HEK293 (cell line): ENCODE results near the gene CRYBB1.

ENCODE experiments used
- CTCF ChIA-PET: fragments of 350-600 bp; formaldehyde crosslinking; extraction: SDS; loops from one replicate; lab custom pipeline; 2021; ENCODE audit warnings: antibody characterized with exemption; lab: Yijun Ruan, JAX
- POLR2A ChIA-PET: fragments of 300-600 bp; formaldehyde crosslinking; extraction: SDS; loops from one replicate; lab custom pipeline; 2020; ENCODE audit warnings: antibody characterized with exemption, inconsistent platforms; lab: Yijun Ruan, JAX
- H3K27ac ChIP-seq: fragments of 200-500 bp; sonication (Bioruptor generic); 2 replicates; pipeline ENCODE4 v1.5.1; 2014; ENCODE audit warnings: low read depth, low read length, control low read depth, inconsistent platforms; ENCODE audit errors: extremely low read depth
- H3K36me3 ChIP-seq, 2 experiments: fragments of 200-500 bp in 1 of 2; sonication (Bioruptor generic) in 1 of 2; 1 replicate in 1 of 2; 2 replicates in 1 of 2; pipeline ENCODE4 v1.5.1; 2014 to 2017; ENCODE audit warnings: inconsistent platforms in 2 of 2, low read length in 2 of 2; ENCODE audit not compliant: control insufficient read depth in 2 of 2, insufficient read depth in 1 of 2
- H3K4me1 ChIP-seq: fragments of 200-500 bp; sonication (Bioruptor generic); 2 replicates; pipeline ENCODE4 v1.5.1; 2014; ENCODE audit warnings: mild to moderate bottlenecking, low read length, inconsistent platforms; ENCODE audit not compliant: control insufficient read depth, insufficient read depth
- H3K4me3 ChIP-seq: 2 replicates; pipeline ENCODE4 v1.5.1; 2011; ENCODE audit warnings: low read depth, mild to moderate bottlenecking, control low read depth, low read length, moderate library complexity
- H3K9me3 ChIP-seq: fragments of 200-500 bp; sonication (Bioruptor generic); 2 replicates; pipeline ENCODE4 v1.5.1; 2014; ENCODE audit warnings: low read depth, low read length, inconsistent platforms; ENCODE audit not compliant: control insufficient read depth, insufficient read depth
- CTCF ChIP-seq: fragments of 450-650 bp; formaldehyde crosslinking; IDR thresholded peaks from 2 replicates; pipeline ENCODE4 v1.5.1; 2016; ENCODE audit warnings: missing biosample characterization, missing genetic modification characterization
- ELK4 ChIP-seq: IDR thresholded peaks from 2 replicates; pipeline ENCODE4 v1.6.1; 2011; ENCODE audit warnings: mild to moderate bottlenecking, low read depth, low read length, borderline replicate concordance
- GLIS1 ChIP-seq: fragments of 450-650 bp; formaldehyde crosslinking; IDR thresholded peaks from 2 replicates; pipeline ENCODE4 v1.5.1; 2016; ENCODE audit warnings: missing biosample characterization, missing genetic modification characterization
- GLIS2 ChIP-seq: fragments of 450-650 bp; formaldehyde crosslinking; IDR thresholded peaks from 2 replicates; pipeline ENCODE4 v1.5.1; 2016; ENCODE audit warnings: missing biosample characterization, missing genetic modification characterization
- HOXC10 ChIP-seq: sonication (generic); formaldehyde crosslinking; IDR thresholded peaks from 2 replicates; pipeline ENCODE4 v1.8.1; 2023; ENCODE audit warnings: mild to moderate bottlenecking, missing genetic modification reagents
- KLF9 ChIP-seq: fragments of 450-650 bp; formaldehyde crosslinking; IDR thresholded peaks from 2 replicates; pipeline ENCODE4 v1.5.1; 2016; ENCODE audit warnings: missing biosample characterization, missing genetic modification characterization, low read depth
- OSR2 ChIP-seq: fragments of 450-650 bp; formaldehyde crosslinking; IDR thresholded peaks from 2 replicates; pipeline ENCODE4 v1.5.1; 2016; ENCODE audit warnings: missing biosample characterization, missing genetic modification characterization
- PBX3 ChIP-seq: sonication (generic); formaldehyde crosslinking; IDR thresholded peaks from 2 replicates; pipeline ENCODE4 v1.8.1; 2022; ENCODE audit warnings: mild to moderate bottlenecking, moderate library complexity, missing genetic modification reagents
- SP3 ChIP-seq: fragments of 450-650 bp; formaldehyde crosslinking; IDR thresholded peaks from 2 replicates; pipeline ENCODE4 v1.5.1; 2016; ENCODE audit warnings: missing biosample characterization, missing genetic modification characterization
- ZBTB20 ChIP-seq: fragments of 450-650 bp; formaldehyde crosslinking; IDR thresholded peaks from 2 replicates; pipeline ENCODE4 v1.5.1; 2016; ENCODE audit warnings: missing biosample characterization, missing genetic modification characterization
- ZFP69B ChIP-seq: fragments of 450-650 bp; formaldehyde crosslinking; IDR thresholded peaks from 2 replicates; pipeline ENCODE4 v1.5.1; 2016; ENCODE audit warnings: missing biosample characterization, missing genetic modification characterization
- ZIC2 ChIP-seq: fragments of 450-650 bp; formaldehyde crosslinking; IDR thresholded peaks from 2 replicates; pipeline ENCODE4 v1.5.1; 2016; ENCODE audit warnings: missing biosample characterization, missing genetic modification characterization
- ZNF132 ChIP-seq: fragments of 450-650 bp; formaldehyde crosslinking; IDR thresholded peaks from 2 replicates; pipeline ENCODE4 v1.5.1; 2017; ENCODE audit warnings: missing biosample characterization, missing genetic modification characterization, borderline replicate concordance
- ZNF133 ChIP-seq: fragments of 450-650 bp; formaldehyde crosslinking; IDR thresholded peaks from 2 replicates; pipeline ENCODE4 v1.5.1; 2016; ENCODE audit warnings: missing biosample characterization, missing genetic modification characterization
- ZNF175 ChIP-seq: fragments of 450-650 bp; formaldehyde crosslinking; IDR thresholded peaks from 2 replicates; pipeline ENCODE4 v1.5.1; 2016; ENCODE audit warnings: missing biosample characterization, missing genetic modification characterization
- ZNF221 ChIP-seq: fragments of 450-650 bp; formaldehyde crosslinking; IDR thresholded peaks from 2 replicates; pipeline ENCODE4 v1.5.1; 2017; ENCODE audit warnings: missing biosample characterization, missing genetic modification characterization, borderline replicate concordance
- ZNF248 ChIP-seq: fragments of 450-650 bp; formaldehyde crosslinking; IDR thresholded peaks from 2 replicates; pipeline ENCODE4 v1.5.1; 2017; ENCODE audit warnings: missing biosample characterization, missing genetic modification characterization
- ZNF324 ChIP-seq: fragments of 450-650 bp; formaldehyde crosslinking; IDR thresholded peaks from 2 replicates; pipeline ENCODE4 v1.5.1; 2016; ENCODE audit warnings: missing biosample characterization, missing genetic modification characterization
- ZNF341 ChIP-seq: fragments of 450-650 bp; formaldehyde crosslinking; IDR thresholded peaks from 2 replicates; pipeline ENCODE4; 2016; ENCODE audit warnings: low read depth, missing biosample characterization, missing genetic modification characterization
- ZNF394 ChIP-seq: fragments of 450-650 bp; formaldehyde crosslinking; IDR thresholded peaks from 2 replicates; pipeline ENCODE4 v1.5.1; 2016; ENCODE audit warnings: missing biosample characterization, missing genetic modification characterization, mild to moderate bottlenecking, moderate library complexity, borderline replicate concordance
- ZNF416 ChIP-seq: fragments of 450-650 bp; formaldehyde crosslinking; IDR thresholded peaks from 2 replicates; pipeline ENCODE4 v1.5.1; 2016; ENCODE audit warnings: missing biosample characterization, missing genetic modification characterization
- ZNF623 ChIP-seq: fragments of 450-650 bp; formaldehyde crosslinking; IDR thresholded peaks from 2 replicates; pipeline ENCODE4 v1.5.1; 2016; ENCODE audit warnings: missing biosample characterization, missing genetic modification characterization
- ZNF639 ChIP-seq: fragments of 450-650 bp; formaldehyde crosslinking; IDR thresholded peaks from 2 replicates; pipeline ENCODE4 v1.5.1; 2016; ENCODE audit warnings: missing biosample characterization, missing genetic modification characterization
- ZSCAN30 ChIP-seq: fragments of 450-650 bp; IDR thresholded peaks from 2 replicates; pipeline ENCODE4 v1.5.1; 2018; ENCODE audit warnings: missing biosample characterization, mild to moderate bottlenecking, missing genetic modification characterization, moderate library complexity

The CRYBB1 gene

DNA sequence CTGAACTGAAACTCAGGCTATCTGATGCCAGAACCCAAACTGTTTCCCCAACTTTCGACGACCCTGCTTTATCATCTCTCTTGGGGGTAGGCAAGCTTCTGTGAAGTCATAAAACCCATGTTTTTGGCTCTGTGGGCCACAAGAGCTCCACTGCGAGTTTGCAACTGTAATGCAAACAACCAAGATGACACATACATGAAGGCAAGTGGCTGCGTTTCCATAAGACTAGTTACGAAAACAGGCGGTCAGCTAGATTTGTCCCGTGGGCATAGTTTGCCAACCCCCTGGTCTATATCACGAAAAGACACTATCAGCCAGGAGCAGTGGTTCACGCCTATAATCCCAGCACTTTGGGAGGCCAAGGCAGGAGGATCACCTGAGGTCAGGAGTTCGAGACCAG is 65.4 kb downstream of the CRYBB1 start:
- Histone ChIP-seq H3K4me1 (no peaks in the 10 kb centered on the region), H3K9me3 (no peaks in the 10 kb centered on the region), H3K4me3 (no peak overlapping the region), H3K36me3 (no peaks in the 10 kb centered on the region), H3K27ac (no peak overlapping the region)
- POLR2A ChIA-PET: interaction anchor here (0.6 kb wide), 1 partner anchor 101 kb away, joined by 7 read pairs; no protein-coding TSS in a partner anchor
- CTCF ChIA-PET: no interaction called here
- TF ChIP-seq ZBTB20 (no peak), GLIS1 (tag by site-specific recombination) (peak; percentile 47)

DNA sequence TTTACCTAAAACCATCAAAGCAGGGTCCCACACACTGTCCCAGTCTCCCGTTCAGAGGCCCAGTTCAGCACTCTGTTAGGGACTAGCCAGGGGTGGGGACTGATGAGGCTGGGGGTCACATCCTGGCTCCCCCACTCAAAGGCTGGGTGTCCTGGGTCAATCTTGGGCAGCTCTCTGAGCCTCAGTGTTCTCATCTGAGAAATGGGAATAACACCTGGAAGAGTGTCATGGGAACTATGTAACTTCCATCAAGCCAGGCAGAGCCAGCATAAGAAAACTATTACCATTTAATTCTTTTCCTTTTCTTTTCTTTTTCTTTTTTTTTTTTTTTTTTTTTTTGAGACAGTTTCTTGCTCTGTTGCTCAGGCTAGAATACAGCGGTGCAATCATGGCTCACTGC is 66.3 kb downstream of the CRYBB1 start:
- Histone ChIP-seq H3K27ac (no peak overlapping the region), H3K36me3 (no peaks in the 10 kb centered on the region), H3K4me3 (no peak overlapping the region), H3K9me3 (no peaks in the 10 kb centered on the region), H3K4me1 (no peaks in the 10 kb centered on the region)
- TF ChIP-seq PBX3: no peak
- TF ChIP-seq CTCF (tag by site-specific recombination): no peak
- ChIA-PET CTCF (interaction anchor here (1.2 kb wide), 1 partner anchor 91 kb away, joined by 3 read pairs; no protein-coding TSS in a partner anchor), POLR2A (no interaction called here)

- no peaks in the 10 kb centered on the region for H3K4me1 ChIP-seq
- no peak overlapping the region for H3K27ac ChIP-seq
Observed at GRCh38 chr22:26550498-26551033, 67.3 kb downstream of the CRYBB1 start.

GRCh38 chr22:26549902-26550497 is 67.8 kb downstream of the CRYBB1 start:
- no peaks in the 10 kb centered on the region for H3K36me3 ChIP-seq
- H3K4me3 ChIP-seq: no peak overlapping the region
- ChIA-PET POLR2A (interaction anchor here (0.6 kb wide), 2 partner anchors 9 to 758 kb away, joined by 3 read pairs; no protein-coding TSS in a partner anchor), CTCF (interaction anchor here (0.6 to 1.1 kb wide), 2 partner anchors 33 to 123 kb away, joined by 4 to 5 read pairs; no protein-coding TSS in a partner anchor)
- H3K9me3 ChIP-seq: no peaks in the 10 kb centered on the region
- H3K4me1 ChIP-seq: no peaks in the 10 kb centered on the region
- H3K27ac ChIP-seq: no peak overlapping the region
- TF ChIP-seq ZFP69B (tag by site-specific recombination) (no peak), ZNF623 (tag by site-specific recombination) (no peak), ZNF324 (tag by site-specific recombination) (no peak), ZNF133 (tag by site-specific recombination) (no peak), ZBTB20 (no peak), ZNF639 (no peak), ZNF416 (tag by site-specific recombination) (no peak), ELK4 (no peak), ZNF394 (tag by site-specific recombination) (no peak), KLF9 (tag by site-specific recombination) (no peak), SP3 (no peak), ZNF132 (tag by site-specific recombination) (no peak), ZNF221 (tag by site-specific recombination) (no peak), ZSCAN30 (tag by site-specific recombination) (no peak), ZNF248 (tag by site-specific recombination) (no peak)

More at GRCh38 chr22:26550498-26551033, 67.3 kb downstream of the CRYBB1 start:
- ChIA-PET CTCF (interaction anchor here (0.6 to 1.2 kb wide), 4 partner anchors 33 to 183 kb away, joined by 3 to 5 read pairs (median 4); no protein-coding TSS in a partner anchor), POLR2A (interaction anchor here (0.6 kb wide), 1 partner anchor 759 kb away, joined by 3 read pairs; no protein-coding TSS in a partner anchor)
- no peaks in the 10 kb centered on the region for H3K36me3 ChIP-seq
- TF ChIP-seq ZIC2 (tag by site-specific recombination) (peak; percentile 74), ZNF175 (tag by site-specific recombination) (no peak), GLIS2 (peak; percentile 17; the same call in 1 of the 2 replicates), OSR2 (tag by site-specific recombination) (no peak), ZNF341 (tag by site-specific recombination) (0 out of 2 replicates have a peak, but pooled peaks have one; percentile 9), HOXC10 (CRISPR knock-in tag) (no peak)
- H3K9me3 ChIP-seq: no peaks in the 10 kb centered on the region
- H3K4me3 ChIP-seq: no peak overlapping the region
